Small intestine (tissue), 7 donors: ENCODE data around the gene DTNB. TPM values are rescaled to one million over a fixed set of nuclear protein-coding genes. Genes with fewer than 3 reads are reported as not detected.

ENCODE experiments used
- DNase-seq, 2 donors: peaks; one replicate each; pipeline versions ENCODE4 v3.0.0 to v3.0.0-alpha.2; 2013
- FAIRE-seq: peaks from 2 replicates; lab custom pipeline; 2012; peaks lifted over from hg19 to GRCh38; lab: Jason Lieb, UNC
- H3K27ac ChIP-seq, 3 donors: one replicate each; pipeline ENCODE4 v1.5.1; 2013; ENCODE audit warnings: low read length in 2 of 3, mild to moderate bottlenecking in 2 of 3, control low read depth in 1 of 3, inconsistent platforms in 1 of 3, low read depth in 1 of 3, moderate library complexity in 1 of 3
- H3K27me3 ChIP-seq, 3 donors: one replicate each; pipeline ENCODE4 v1.6.1; 2013; ENCODE audit warnings: low read length in 3 of 3, inconsistent platforms in 1 of 3; ENCODE audit not compliant: control insufficient read depth in 3 of 3, insufficient read depth in 3 of 3
- H3K36me3 ChIP-seq, 3 donors: one replicate each; pipeline ENCODE4 v1.6.1; 2013; ENCODE audit warnings: low read length in 3 of 3, inconsistent platforms in 1 of 3, low read depth in 1 of 3, mild to moderate bottlenecking in 1 of 3, moderate library complexity in 1 of 3; ENCODE audit not compliant: control insufficient read depth in 3 of 3, insufficient read depth in 2 of 3
- H3K4me1 ChIP-seq, 3 donors: one replicate each; pipeline ENCODE4 v1.6.1; 2013; ENCODE audit warnings: low read length in 2 of 3, inconsistent platforms in 1 of 3, low read depth in 1 of 3, mild to moderate bottlenecking in 1 of 3, moderate library complexity in 1 of 3; ENCODE audit not compliant: control insufficient read depth in 3 of 3, insufficient read depth in 2 of 3
- H3K4me3 ChIP-seq, 3 donors: one replicate each; pipeline ENCODE4 v1.5.1; 2013; ENCODE audit warnings: low read length in 3 of 3, control low read depth in 1 of 3, inconsistent platforms in 1 of 3, low read depth in 1 of 3, mild to moderate bottlenecking in 1 of 3, moderate library complexity in 1 of 3
- H3K9me3 ChIP-seq, 2 donors: one replicate each; pipeline ENCODE4 v1.6.1; 2013; ENCODE audit warnings: low read depth in 1 of 2, low read length in 1 of 2; ENCODE audit not compliant: control insufficient read depth in 2 of 2, insufficient read depth in 1 of 2
- WGBS, 3 donors: extraction: QIAGEN DNeasy Blood & Tissue Kit; methylation state at CpG; one replicate each; pipeline ENCODE4 v1.1.7; 2013; 5-methylcytosine and 5-hydroxymethylcytosine counted together
- polyA plus RNA-seq, 4 donors: library from polyadenylated mRNA; stranded (reverse) in 3 of 4; unstranded in 1 of 4; fragments of 200-250 nt in 3 of 4; fragments of 120-200 nt in 1 of 4; gene quantifications; one replicate each; pipeline versions ENCODE4 v1.2.1 to v1.2.3, GENCODE V29; 2013
- donor health status: healthy with polysubstance abuse.
- donor health status: control.
- donor health status: control.
- donor health status: Bipolar disorder and iron deficiency.
- donor health status: healthy.

Gene DTNB
- polyA plus RNA-seq, 4 donors, result 2.4 to 9.7 (median 4.4) TPM

- Histone ChIP-seq H3K4me1 (no peaks in the 10 kb centered on the region), H3K27ac (no peak overlapping the region), H3K27me3 (no peaks in the 10 kb centered on the region), H3K9me3 (no peaks in the 10 kb centered on the region), H3K36me3 (no peaks in the 10 kb centered on the region), H3K4me3 (no peak overlapping the region)
- no peak for DNase-seq
- FAIRE-seq, result no peak
- 92 to 94% (median 92%) methylated on average over 4 of the region's 4 CpGs for WGBS, 3 donors
Measured at GRCh38 chr2:25528173-25528572, 145.2 kb downstream of the DTNB start.

GRCh38 chr2:25524507-25524906 is 148.9 kb downstream of the DTNB start:
- 74 to 89% (median 81%) methylated on average over 5 of the region's 5 CpGs for WGBS, 3 donors
- DNase-seq, result peak in 1 of 2 donors; percentile 11
- no peak for FAIRE-seq

GRCh38 chr2:25523060-25523459 is 150.3 kb downstream of the DTNB start:
- H3K9me3 ChIP-seq, result no peaks in the 10 kb centered on the region
- FAIRE-seq (no peak), DNase-seq (no peak)
- no peak overlapping the region for H3K27ac ChIP-seq
- H3K27me3 ChIP-seq, result no peaks in the 10 kb centered on the region
- 87 to 92% (median 87%) methylated on average over 4 of the region's 4 CpGs for WGBS, 3 donors
- no peak overlapping the region for H3K4me3 ChIP-seq
- H3K36me3 ChIP-seq, result no peaks in the 10 kb centered on the region
- H3K4me1 ChIP-seq, result no peaks in the 10 kb centered on the region

More at GRCh38 chr2:25524507-25524906, 148.9 kb downstream of the DTNB start:
- no peak overlapping the region for H3K27ac ChIP-seq
- H3K9me3 ChIP-seq, result no peaks in the 10 kb centered on the region
- H3K4me1 ChIP-seq, result no peaks in the 10 kb centered on the region
- H3K4me3 ChIP-seq, result no peak overlapping the region
- H3K36me3 ChIP-seq, result no peaks in the 10 kb centered on the region
- H3K27me3 ChIP-seq, result no peaks in the 10 kb centered on the region

GRCh38 chr2:25521665-25522387 is 151.6 kb downstream of the DTNB start:
- WGBS, 3 donors, result 34 to 38% (median 37%) methylated on average over 10 of the region's 10 CpGs
- Histone ChIP-seq H3K9me3 (no peaks in the 10 kb centered on the region), H3K36me3 (no peaks in the 10 kb centered on the region), H3K4me3 (peak overlapping the region in 2 of 3 donors; percentile 6 to 40), H3K27ac (no peak overlapping the region), H3K27me3 (no peaks in the 10 kb centered on the region), H3K4me1 (no peaks in the 10 kb centered on the region)
- DNase-seq (peak; percentile 79 to 84), FAIRE-seq (no peak)

DNA sequence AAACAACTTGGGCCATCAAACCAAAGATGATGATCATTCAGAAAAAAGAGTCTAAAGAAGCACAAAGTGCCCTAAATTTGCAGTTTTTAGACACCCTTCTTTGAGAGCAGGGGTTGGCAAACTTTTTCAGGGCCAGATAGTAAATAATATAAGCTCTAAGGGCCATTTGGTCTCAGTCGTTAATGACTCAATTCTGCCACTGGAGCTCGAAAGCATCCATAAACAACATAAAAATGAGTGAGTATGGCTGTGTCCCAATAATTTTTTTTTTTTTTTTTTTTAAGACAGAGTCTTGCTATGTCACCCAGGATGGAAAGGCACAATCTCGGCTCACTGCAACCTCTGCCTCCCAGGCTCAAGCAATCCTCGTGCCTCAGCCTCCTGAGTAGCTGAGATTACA is 152.3 kb downstream of the DTNB start:
- WGBS, 3 donors, result 64 to 67% (median 66%) methylated on average over 4 of the region's 4 CpGs
- Histone ChIP-seq H3K27me3 (no peaks in the 10 kb centered on the region), H3K9me3 (peaks cover 0 to 2% of the 10 kb centered on the region in 2 donors), H3K36me3 (no peaks in the 10 kb centered on the region), H3K4me1 (no peaks in the 10 kb centered on the region), H3K27ac (no peak overlapping the region), H3K4me3 (no peak overlapping the region)
- no peak for DNase-seq
- no peak for FAIRE-seq

DNA sequence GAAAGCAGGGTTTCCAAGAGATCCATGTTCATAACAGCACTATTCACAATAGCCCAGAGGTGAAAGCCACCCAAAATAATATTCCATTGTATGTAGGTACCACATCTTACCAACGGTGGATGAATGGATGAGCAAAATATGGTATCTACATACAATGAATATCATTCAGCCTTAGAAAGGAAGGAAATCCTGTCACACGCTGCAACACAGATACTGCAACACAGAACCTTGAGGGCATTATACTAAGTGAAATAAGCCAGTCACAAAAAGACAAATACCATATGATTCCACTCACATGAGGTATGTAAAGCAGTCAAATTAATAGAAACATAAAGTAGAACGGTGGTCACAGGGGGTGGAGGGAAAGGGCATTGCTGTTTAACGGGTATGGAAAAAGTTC is 155.7 kb downstream of the DTNB start:
- Histone ChIP-seq H3K4me1 (no peaks in the 10 kb centered on the region), H3K4me3 (no peak overlapping the region), H3K27ac (no peak overlapping the region), H3K36me3 (no peaks in the 10 kb centered on the region), H3K9me3 (peaks cover 0 to 4% of the 10 kb centered on the region in 2 donors), H3K27me3 (no peaks in the 10 kb centered on the region)
- FAIRE-seq, result no peak
- WGBS, 3 donors, result 59 to 80% (median 79%) methylated on average over 4 of the region's 4 CpGs
- DNase-seq, result no peak

DNA sequence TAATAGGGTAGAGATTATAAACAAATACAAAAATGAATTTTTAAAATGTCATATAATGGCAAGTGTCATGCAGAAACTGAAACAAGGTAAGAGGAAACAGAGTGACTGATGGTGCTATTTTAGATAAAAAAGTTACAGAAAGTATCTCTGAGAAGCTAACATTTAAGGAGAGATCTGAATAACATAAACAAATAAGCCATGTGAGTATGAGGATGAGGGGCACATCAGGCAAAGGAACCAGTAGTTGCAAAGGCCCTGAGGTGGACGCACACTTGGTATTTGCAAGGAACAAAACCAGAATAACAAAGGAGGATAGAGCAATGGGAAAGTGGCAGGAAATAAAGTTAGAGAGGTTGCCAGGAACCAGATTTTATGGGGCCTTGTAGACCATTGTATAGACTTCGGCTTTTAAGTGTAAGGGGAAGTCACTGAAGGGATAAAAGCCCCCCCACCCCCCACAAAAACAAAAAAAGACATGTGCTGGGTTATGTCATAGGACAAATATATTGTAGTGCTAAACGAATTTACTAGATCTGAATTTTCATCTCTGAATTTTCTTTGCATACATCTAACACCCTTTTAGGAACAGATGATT is 159.2 kb downstream of the DTNB start:
- no peak overlapping the region for H3K27ac ChIP-seq
- DNase-seq (no peak), FAIRE-seq (no peak)
- H3K27me3 ChIP-seq, result no peaks in the 10 kb centered on the region
- H3K36me3 ChIP-seq, result no peaks in the 10 kb centered on the region
- 74 to 86% (median 81%) methylated on average over 3 of the region's 3 CpGs for WGBS, 3 donors
- no peak overlapping the region for H3K4me3 ChIP-seq
- no peaks in the 10 kb centered on the region for H3K4me1 ChIP-seq
- peaks cover 0 to 4% of the 10 kb centered on the region in 2 donors for H3K9me3 ChIP-seq

- FAIRE-seq, result no peak
- no peaks in the 10 kb centered on the region for H3K4me1 ChIP-seq
- H3K4me3 ChIP-seq, result no peak overlapping the region
- peaks cover 0 to 4% of the 10 kb centered on the region in 2 donors for H3K9me3 ChIP-seq
- H3K27me3 ChIP-seq, result no peaks in the 10 kb centered on the region
- no peak overlapping the region for H3K27ac ChIP-seq
- DNase-seq, result peak; percentile 32 to 50
- WGBS, 3 donors, result 12 to 58% (median 22%) methylated on average over 3 of the region's 3 CpGs
- H3K36me3 ChIP-seq, result no peaks in the 10 kb centered on the region
Measured at GRCh38 chr2:25512707-25513106, 160.7 kb downstream of the DTNB start.
